SIG-M5 treated with dmso at 0.1 percent for 504 hours (cell line): ENCODE results near the gene MOSPD3.
"Not testable (repeated sequence)": the region's sequence is repeated elsewhere in the genome, so short reads cannot be mapped to it uniquely, and the experiment has no call there.

ENCODE experiments used
- DNase-seq: peaks from one replicate; lab custom pipeline; 2025; ENCODE audit not compliant: unreplicated experiment; lab: John Stamatoyannopoulos, UW

The MOSPD3 gene

DNA sequence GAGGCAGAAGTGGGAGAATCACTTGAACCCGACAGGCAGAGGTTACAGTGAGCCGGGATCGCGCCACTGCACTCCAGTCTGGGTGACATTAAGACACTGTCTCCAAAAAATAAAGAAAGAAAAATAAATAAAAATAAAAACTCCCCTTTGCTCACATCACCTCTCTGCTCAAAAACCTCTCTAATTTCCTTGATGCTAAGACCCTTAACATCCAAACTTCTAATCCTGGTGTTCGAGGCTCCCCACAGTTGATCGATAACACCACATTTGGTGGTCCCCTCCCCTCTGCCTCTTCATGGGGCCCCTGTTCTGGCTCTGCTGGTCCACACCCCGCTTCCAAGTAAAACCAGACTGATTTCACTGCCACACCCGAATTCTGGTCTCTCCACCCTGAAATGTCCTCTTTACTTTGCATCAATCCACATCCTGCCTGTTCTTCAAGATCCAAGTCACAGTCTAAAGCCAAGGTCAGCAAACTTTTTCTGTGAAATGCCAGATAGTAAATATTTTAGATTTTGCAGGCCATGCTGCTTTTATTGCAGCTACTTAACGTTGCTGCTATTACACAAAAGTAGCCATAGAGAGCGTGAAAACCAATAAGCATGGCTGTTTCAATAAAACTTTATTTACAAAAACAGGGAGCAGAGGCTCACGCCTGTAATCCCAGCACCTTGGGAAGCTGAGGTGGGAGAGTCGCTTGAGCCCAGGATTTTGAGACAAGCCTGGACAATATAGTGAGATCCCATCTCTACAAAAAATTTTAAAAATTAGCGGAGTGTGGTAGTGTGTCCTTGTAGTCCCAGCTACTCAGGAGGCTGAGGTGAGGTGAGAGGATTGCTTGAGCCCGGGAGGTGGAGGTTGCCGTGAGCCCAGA, 11.8 kb downstream of the MOSPD3 start:
- no peak for DNase-seq

DNA sequence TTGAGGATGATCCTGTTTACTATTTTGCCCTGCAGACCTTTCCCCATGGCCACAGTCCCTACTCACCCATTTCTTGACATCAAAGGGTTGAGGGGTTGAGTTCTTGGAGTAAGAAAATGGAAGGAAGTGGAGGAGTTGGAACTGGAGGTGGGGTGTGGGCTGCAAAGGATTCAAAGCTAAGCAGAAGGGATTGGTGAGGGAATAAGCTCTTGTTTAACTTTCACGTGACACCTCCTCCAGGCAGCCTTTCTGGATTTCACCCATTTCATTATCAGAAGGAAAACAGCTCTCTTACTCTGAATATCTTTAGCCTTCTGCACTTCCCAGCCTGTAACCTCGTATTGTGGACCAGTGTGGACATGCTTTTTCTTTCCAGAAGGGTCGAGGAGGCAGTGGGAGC, 13.7 kb downstream of the MOSPD3 start:
- DNase-seq, result no peak

DNA sequence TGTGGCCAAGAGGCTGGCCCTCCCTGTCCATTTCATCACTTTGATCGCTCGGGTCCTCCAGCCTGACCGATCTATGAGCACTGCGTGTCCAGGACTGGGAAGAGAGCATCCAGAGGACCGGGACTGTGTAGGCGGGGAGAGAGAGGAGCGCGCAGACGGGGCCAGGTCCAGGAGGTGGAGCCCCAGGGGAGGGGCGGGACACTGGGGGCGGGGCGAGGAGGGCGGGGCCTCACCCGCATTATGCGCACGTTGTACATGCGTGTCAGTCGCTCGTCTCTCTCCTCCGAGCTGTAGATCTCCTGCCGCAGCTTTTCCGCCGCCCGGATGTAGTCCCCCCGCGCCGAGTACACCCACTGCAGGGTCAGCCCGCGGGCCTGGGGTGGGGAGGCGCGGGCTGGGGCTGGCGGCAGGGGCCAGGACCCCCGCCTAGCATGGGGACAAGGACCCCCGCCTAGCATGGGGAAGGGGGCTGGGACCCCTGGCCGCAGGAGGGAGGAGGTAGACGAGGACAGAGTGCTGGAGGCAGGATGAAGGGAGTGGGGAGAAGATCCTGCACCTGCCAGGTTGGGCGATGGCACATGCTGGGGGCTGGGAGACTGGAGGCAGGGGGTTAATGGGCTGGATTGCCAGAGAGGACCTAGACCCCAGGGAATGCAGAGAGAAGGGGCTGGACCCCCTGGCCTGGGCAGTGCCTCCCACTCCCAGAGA, 14.3 kb downstream of the MOSPD3 start:
- DNase-seq, result peak; percentile 82

DNA sequence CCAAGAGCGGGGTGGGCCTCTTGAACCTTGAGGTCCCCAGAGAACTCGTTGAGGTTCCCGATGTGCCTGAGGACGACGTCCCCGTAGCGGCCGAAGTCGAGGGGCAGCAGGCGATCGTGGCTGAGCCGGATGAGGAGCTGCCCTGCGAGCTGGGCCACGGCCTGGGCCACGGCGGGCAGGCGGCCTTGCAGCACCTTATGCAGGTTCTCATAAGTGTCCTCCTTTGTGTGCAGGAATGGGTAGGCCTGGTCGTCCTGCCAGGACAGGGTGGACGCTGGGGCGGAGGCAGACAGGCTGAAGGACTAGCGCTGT, 14.9 kb downstream of the MOSPD3 start:
- DNase-seq, result no peak

DNA sequence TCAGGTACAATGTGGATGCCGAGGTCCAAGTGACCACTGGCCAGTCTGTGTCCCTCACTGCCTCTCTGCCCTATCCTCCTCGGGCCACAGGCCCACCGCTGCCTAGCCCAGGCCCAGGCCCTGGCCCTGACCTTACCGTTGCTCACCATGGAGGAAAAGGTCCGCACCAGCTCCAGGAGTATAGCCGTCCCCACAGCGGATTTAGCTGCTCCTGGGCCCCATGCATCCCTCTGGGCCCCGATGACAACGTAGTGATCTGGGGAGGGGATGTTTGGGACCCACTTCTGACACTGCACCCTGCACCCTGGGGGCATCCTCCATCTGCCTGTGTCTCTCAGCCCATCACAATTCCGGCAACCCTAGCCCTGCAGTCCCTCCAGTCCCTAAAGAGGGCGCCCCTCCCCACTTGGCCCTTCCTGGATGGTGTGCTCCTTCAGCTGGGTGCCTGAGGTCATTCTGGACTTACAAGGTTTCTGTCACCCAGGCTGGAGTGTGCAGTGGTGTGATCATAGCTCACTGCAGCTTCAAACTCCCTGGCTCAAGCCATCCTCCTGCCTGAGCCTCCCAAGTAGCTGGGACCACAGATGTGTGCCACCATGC, 16.9 kb downstream of the MOSPD3 start:
- peak; percentile 40 for DNase-seq

DNA sequence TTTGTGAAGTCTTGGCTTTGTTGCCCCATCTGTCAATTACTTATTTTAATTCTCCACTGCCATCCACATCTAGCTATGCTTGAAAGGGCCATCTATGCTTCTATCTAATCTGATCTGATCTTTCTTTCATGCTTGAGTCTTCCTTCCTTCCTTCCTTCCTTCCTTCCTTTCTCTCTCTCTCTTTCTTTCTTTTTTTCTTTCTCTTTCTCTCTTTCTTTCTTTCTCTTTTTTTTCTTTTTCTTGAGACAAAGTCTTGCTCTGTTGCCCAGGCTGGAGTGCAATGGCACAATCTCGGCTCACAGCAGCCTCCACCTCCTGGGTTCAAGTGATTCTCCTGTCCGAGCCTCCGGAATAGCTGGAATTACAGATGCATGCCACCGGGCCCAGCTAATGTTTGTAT, 17.7 kb downstream of the MOSPD3 start:
- DNase-seq, result no peak

DNA sequence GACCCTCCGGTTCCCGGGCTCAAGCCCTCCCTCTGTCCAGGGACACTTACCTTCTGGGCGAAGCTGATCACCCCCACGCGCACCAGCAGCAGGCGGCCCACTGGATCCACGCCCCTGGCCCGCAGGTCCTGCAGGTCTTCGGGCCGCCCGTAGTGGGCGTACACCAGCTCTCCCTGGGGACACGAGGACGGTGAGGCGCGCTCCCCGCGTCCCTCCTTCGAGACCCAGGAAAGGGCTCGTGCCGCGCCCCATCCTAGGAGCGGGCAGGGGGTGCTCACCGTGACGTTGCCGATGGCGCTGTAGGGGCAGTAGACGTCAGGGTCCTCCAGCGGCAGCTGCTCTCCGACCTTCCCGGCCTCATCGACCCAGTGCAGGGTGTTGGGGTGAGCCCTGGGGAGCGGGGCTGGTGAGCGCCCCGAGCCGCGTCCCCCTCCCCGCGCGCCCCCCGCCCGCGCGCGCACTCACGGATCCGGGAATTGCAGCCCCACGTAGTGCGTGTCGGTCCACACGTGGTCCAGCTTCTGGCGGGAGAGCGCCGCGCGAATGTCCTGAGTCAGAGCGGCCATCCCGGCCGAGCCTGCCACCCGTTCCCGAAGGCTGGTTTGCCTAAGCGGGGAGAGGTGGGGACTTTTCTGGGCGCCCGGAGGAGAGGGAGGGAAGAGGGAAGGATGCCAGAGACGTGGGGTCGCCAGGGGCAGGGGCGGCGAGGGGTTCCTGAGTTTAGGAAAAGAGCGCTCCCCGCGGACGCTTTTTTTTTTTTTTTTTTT, 20.8 kb downstream of the MOSPD3 start:
- DNase-seq, result peak; percentile 60

DNA sequence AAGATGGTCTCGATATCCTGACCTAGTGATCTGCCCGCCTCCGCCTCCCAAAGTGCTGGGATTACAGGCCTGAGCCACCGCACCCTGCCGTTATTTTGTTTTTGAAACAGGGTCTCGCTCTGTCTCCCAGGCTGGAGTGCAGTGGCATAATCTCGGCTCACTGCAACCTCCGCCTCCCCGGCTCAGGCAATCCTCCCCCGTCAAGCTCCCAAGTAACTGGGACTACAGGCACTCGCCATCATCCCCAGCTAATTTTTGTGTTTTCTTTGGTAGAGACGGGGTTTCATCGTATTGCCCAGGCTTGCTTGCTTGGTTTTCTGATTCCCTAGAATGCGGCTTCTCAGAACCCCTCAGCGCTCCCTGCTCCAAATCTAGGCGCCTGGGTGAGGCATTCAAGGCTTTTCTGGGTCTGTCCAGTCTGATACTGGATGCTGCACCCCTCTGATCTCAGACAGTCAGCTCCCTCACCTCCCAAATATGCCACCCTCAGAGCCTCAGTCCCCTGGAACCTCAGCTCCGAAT, 27.7 kb downstream of the MOSPD3 start:
- DNase-seq, result no peak

DNA sequence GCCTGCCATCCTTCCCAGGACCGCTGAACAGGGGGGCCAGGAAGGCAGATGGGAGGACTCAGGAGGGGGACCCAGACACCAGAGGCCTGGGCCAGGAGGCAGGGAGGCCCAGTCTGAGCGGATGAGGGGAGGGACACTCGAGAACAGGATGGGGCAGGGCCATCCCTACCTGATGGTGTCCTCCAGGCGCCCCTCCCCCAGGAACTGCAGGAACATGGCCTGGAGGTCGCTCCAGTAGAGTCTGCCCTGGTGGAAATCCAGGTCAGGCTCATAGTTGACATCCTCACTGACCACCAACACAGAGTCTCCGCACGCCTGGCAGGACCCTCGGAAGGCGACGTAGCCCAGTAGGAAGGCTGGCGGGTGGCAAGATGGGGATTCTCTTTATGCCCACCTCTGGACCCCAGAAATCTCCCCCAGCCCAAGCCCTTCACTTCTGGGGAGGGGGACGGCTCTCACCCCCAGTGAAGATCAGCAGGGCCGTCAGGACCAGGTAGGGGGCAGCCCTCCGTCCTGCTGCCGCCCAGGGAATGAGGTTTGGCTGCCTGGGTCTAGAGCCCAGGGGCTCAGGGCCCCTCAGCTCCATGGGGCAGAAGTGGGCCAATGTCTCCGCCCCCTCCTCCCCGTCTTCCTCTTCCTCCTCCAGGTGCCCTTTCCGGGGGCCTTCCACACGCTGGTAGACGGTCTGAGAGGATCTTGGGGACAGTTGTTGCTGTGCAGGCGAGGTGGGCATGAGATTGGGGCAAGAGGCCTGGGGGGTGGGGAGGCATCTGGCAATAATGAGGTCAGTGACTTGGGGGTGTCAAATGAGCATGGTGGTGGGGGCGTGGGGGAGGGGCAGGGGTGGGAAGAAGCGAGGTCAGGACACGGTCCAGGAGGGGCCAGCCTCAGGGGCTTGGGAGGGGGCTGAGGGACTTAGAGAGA, 28.4 kb downstream of the MOSPD3 start:
- no peak for DNase-seq

DNA sequence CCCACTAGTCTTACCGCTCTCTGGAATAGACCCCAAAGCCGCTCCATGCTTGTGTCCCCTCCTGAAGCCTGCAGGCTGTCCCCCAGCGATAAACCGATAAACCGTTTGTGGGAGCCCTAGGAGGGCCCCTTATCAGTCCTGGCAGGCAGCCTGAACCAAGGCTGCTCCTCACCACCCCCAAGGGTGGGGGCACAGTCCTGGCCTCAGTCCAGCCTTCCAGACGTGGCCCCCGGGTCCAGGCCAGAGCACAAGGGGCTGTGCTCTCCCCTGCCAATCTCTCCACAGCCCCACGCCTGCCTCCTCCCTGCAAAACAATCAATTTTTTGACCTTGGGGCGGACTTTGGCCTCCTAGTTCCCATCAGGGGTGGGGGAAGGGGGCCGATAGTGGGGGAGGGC, 29.1 kb downstream of the MOSPD3 start, which contains the start of gene TFR2:
TFR2 (minus strand) TSS at position 90 of the 397 bp plus-strand sequence; CDS start at position 47, 43 bp downstream.
- no peak for DNase-seq

DNA sequence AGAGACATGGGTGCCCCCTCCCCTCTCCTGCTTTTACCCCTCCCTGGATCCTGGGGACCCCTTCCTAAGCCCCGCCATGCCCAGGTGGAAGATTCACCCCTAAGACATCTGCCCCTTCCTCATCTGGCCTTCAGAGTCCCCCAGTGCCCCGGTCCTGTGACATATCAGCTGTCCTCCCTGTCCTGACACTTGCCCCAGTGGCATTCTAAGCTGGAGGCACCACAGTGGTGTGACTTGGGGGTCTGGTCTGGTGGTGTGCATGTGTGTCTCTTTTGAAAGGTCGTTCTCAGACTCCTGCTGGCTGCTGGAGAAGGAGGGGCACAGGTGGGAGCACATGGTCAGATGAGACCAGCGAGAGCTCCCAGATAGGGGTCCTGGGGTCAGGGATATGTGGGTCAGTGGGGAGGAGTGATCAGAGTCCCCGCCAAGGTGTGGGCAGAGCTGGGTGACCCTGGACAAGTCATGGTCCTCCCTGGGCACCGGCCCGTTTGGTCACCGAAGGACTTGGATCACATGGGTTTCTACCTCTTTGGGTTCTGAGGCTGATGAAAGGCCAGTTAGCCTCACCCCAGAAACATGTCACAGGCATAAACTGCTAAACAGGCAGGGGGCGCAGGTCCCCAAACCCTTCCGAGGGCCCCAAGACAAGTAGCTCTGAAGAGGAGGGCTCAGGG, 29.7 kb downstream of the MOSPD3 start:
- no peak for DNase-seq

DNA sequence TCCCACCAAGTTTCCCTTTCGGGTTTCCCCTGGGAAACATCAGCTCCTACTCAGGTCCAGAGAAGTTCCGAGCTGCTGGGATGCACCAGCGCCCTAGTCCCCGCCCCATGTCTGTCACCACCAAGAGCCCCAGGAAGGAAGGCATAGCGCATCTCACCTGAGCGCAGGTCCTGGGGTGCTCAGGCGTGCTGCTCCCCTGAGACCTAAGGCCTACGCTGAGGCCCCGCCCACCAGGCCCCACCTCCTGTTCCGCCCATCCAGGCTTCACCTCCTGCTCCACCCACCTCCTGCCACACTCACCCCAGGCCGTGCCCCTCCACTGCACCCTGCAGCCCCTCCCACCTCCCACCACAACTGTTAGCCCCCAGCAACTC, 30.2 kb downstream of the MOSPD3 start:
- DNase-seq, result no peak

DNA sequence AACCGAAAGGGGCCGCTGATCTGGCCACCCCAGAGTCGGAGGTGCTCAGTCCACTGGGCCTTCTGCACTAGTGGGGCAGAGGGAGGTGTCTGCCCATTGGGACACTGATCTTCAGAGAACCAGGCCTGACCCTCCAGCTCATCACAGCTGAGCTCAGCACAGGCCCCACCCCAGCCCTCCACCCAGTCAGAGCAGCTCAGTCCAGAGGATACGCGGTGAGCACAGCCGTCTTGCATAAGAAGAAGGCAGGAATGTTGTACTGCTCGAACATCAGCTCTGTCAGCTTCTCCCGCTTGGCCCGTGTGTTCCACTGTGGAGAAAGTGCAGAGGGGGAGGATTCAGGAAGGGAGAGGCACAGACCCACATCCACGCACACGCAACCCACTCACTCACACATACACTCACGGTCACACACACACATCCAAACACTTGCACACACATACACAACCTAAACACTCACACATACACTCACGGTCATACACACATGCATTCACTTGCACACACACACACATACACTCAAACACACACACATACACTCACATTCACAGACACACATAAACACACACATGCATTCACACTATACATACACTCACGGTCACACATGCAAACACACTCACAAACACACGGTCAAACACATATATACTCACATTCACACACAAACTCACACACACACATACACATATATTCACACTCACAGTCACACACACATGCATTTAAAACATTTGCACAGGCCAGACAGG, 37.7 kb downstream of the MOSPD3 start:
- DNase-seq, result no peak

DNA sequence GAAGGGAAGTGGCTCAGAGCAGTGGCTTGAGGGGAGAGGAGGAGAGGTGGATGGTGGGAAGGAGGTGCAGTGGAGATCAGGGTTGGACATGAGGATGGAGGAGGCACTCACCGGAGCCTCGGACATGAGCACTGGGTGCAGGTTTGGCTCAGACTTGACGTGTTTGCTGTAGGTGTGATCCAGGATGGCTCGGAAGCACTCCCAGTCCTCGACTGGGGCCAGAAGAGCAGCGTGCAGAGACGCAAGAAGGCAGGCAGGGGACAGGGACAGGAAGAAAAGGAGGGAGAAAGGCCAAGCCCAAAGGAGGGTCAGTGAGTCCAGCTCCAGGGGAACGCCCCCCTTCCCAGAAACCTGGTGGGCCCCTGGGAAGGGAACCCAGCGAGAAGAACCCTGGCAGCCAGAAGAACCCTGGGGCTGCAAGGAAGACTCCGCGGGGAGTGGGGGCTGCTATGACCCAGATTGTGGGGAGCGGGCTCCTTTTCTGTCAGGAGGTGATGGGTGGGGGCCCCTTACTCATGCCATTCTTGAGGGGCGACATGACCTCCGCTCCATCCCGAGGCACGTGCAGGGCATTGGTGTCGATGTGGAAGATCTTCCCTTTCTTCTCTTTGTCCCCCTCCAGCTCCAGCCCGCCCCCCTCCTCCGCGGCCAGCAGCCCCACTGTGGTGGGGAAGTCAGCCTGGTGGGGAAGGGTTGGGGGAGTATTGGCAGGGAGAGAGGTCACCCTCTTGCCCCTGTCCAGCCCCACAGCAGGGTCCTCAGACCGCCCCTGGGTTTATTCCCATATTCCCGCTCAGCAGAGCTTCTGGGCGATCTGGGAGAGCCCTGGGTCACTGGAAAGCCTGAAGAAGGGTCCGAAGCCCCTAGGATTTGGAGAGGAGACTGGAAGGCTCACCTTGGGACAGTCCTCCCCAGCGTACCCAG, 42.8 kb downstream of the MOSPD3 start:
- DNase-seq, result no peak

DNA sequence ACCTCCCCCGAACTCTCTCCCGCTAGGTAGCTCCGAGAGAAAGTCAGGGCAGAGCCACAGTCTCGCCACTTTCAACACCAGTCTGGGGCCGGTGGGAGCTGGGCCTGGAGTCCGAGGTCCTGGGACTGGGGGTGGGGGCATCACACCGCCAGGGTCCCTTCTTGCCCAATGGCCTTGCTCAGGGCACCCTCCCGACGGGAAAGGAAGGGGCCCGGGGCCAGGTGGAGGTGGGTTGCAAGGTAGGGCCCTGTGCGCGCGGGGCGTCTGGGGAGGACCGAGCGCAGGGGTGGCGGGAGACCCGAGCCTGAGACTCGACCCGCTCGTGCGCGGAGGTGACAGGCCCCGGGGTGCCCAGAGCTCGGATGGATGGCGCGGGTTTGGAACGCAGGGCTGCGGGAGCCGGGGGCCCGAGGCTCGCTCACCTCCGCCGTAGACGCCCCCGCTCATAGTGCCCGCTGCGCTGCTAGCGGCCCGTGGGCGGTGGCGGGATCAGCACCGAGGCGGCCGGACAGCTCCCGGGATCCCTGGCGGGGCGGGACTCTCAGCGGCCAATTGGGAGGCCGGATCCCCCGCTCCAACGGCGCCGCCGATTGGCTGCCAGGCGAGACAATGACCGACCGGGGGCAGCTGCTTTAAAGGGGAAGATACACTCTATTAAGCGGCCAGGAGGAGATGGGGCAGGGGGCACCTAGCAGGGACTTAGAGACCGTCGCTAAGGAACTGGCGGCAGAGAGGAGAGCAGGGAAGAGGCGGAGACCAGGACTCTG, 43.8 kb downstream of the MOSPD3 start, which contains the start of gene ACTL6B:
ACTL6B (minus strand) TSS at position 541 of the 767 bp plus-strand sequence; CDS start at position 447, 94 bp downstream.
- DNase-seq, result no peak

DNA sequence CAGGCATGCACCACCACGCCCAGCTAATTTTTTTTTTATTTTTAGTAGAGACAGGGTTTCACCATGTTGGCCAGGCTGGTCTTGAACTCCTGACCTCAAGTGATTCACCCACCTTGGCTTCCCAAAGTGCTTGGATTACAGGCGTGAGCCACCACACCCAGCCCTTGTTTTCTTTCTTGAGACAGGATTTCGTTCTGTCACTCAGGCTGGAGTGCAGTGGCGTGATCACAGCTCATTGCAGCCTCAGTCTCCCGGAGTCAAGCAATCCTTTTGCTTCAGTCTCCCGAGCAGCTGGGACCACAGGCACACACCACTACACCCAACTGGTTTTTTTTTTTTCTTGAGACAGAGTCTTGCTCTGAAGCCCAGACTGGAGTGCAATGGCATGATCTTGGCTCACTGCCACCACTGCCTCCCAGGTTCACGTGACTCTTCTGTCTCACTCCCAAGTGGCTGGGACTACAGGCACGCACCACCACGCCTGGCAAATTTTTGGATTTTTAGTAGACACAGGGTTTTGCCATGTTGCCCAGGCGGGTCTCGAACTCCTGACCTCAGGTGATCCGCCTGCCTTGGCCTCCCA, 49.9 kb downstream of the MOSPD3 start:
- not testable (repeated sequence) for DNase-seq
